IMR-90 (cell line): Measurements from ENCODE around the gene ACP1. TPM values are rescaled to one million over a fixed set of nuclear protein-coding genes. Genes with fewer than 3 reads are reported as not detected.

Source experiments
- ATAC-seq: fragments of 200-7000 bp; cut with Tn5 transposase; 2 replicates; pipeline ENCODE4 v1.9.1; 2020; ENCODE audit warnings: low read depth, mild to moderate bottlenecking, moderate library complexity
- BruUV-seq: library from RNA; stranded (reverse); fragments of 400-500 nt; replicated peaks from 2 replicates; lab custom pipeline; 2021; lab: Mats Ljungman, UMichigan
- CTCF ChIA-PET: fragments of 300-600 bp; formaldehyde crosslinking; extraction: SDS; loops from one replicate; lab custom pipeline; 2021; ENCODE audit warnings: antibody characterized with exemption; lab: Yijun Ruan, JAX
- POLR2A ChIA-PET: fragments of 300-600 bp; sonication (Branson Sonifier 250); formaldehyde crosslinking; loops from one replicate; lab custom pipeline; 2022; ENCODE audit warnings: antibody characterized with exemption; ENCODE audit not compliant: unreplicated experiment; lab: Charles Lee
- DNase-seq: peaks from one replicate; pipeline ENCODE4 v3.0.0; 2013
- H2AFZ ChIP-seq: replicated peaks from 2 replicates; pipeline ENCODE3; 2013; ENCODE audit warnings: low read length, mild to moderate bottlenecking; ENCODE audit not compliant: poor library complexity
- H2AK5ac ChIP-seq: 2 replicates; pipeline ENCODE4 v1.6.1; 2013; ENCODE audit warnings: low read depth, low read length, inconsistent platforms
- H2AK9ac ChIP-seq: replicated peaks from 2 replicates; pipeline ENCODE3; 2013; ENCODE audit warnings: mild to moderate bottlenecking, low read depth, low read length, moderate library complexity; ENCODE audit not compliant: poor library complexity
- H2BK120ac ChIP-seq: 2 replicates; pipeline ENCODE4 v1.6.1; 2013; ENCODE audit warnings: low read depth, low read length, inconsistent platforms
- H2BK15ac ChIP-seq: 3 replicates; pipeline ENCODE4 v1.6.1; 2013; ENCODE audit warnings: low read depth, low read length, inconsistent platforms
- H2BK20ac ChIP-seq: 2 replicates; pipeline ENCODE4 v1.6.1; 2013; ENCODE audit warnings: low read depth, mild to moderate bottlenecking, inconsistent platforms, low read length, moderate library complexity
- H2BK5ac ChIP-seq: 2 replicates; pipeline ENCODE4 v1.6.1; 2013; ENCODE audit warnings: mild to moderate bottlenecking, low read depth, low read length, inconsistent platforms; ENCODE audit not compliant: poor library complexity, severe bottlenecking
- H3K14ac ChIP-seq: replicated peaks from 2 replicates; pipeline ENCODE4 v1.6.1; 2013; ENCODE audit warnings: low read depth, low read length, inconsistent platforms
- H3K18ac ChIP-seq: 2 replicates; pipeline ENCODE4 v1.6.1; 2013; ENCODE audit warnings: low read depth, low read length, control low read depth
- H3K23ac ChIP-seq: 2 replicates; pipeline ENCODE4 v1.6.1; 2013; ENCODE audit warnings: low read depth, low read length, inconsistent platforms
- H3K27ac ChIP-seq: 2 replicates; pipeline ENCODE4 v1.5.1; 2013; ENCODE audit warnings: mild to moderate bottlenecking, control low read depth, low read length; ENCODE audit not compliant: insufficient read depth
- H3K27me3 ChIP-seq: 2 replicates; pipeline ENCODE4 v1.6.1; 2013; ENCODE audit warnings: low read length; ENCODE audit not compliant: control insufficient read depth, insufficient read depth
- H3K36me3 ChIP-seq: 2 replicates; pipeline ENCODE4 v1.6.1; 2013; ENCODE audit warnings: low read length, mixed read lengths; ENCODE audit not compliant: control insufficient read depth, insufficient read depth
- H3K4ac ChIP-seq: 2 replicates; pipeline ENCODE4 v1.6.1; 2013; ENCODE audit warnings: low read depth, low read length, inconsistent platforms
- H3K4me1 ChIP-seq: 2 replicates; pipeline ENCODE4 v1.6.1; 2013; ENCODE audit warnings: low read length, mixed read lengths; ENCODE audit not compliant: control insufficient read depth, insufficient read depth
- H3K4me2 ChIP-seq: 2 replicates; pipeline ENCODE4 v1.6.1; 2013; ENCODE audit warnings: low read depth, mild to moderate bottlenecking, control low read depth, low read length, moderate library complexity
- H3K4me3 ChIP-seq: 2 replicates; pipeline ENCODE4 v1.5.1; 2013; ENCODE audit warnings: low read depth, mild to moderate bottlenecking, control low read depth, low read length, moderate library complexity; ENCODE audit not compliant: insufficient read depth
- H3K56ac ChIP-seq: 2 replicates; pipeline ENCODE4 v1.6.1; 2013; ENCODE audit warnings: low read length, inconsistent platforms; ENCODE audit not compliant: insufficient read depth; ENCODE audit errors: extremely low read depth
- H3K79me1 ChIP-seq, 2 experiments: 2 replicates each; pipeline ENCODE4 v1.6.1; 2013; ENCODE audit warnings: low read length in 2 of 2, inconsistent platforms in 1 of 2, low read depth in 1 of 2
- H3K9ac ChIP-seq: 2 replicates; pipeline ENCODE4 v1.6.1; 2013; ENCODE audit warnings: low read depth, low read length, control low read depth
- H3K9me1 ChIP-seq: 2 replicates; pipeline ENCODE4 v1.6.1; 2013; ENCODE audit warnings: low read length, inconsistent platforms; ENCODE audit not compliant: insufficient read depth
- H3K9me3 ChIP-seq: 2 replicates; pipeline ENCODE4 v1.6.1; 2013; ENCODE audit warnings: low read length; ENCODE audit not compliant: control insufficient read depth, insufficient read depth
- H4K20me1 ChIP-seq: 2 replicates; pipeline ENCODE4 v1.6.1; 2013; ENCODE audit warnings: low read length, inconsistent platforms; ENCODE audit not compliant: insufficient read depth
- H4K5ac ChIP-seq: 2 replicates; pipeline ENCODE4 v1.6.1; 2013; ENCODE audit warnings: mild to moderate bottlenecking, low read depth, low read length, control low read depth
- H4K8ac ChIP-seq, 2 experiments: 2 replicates each; pipeline ENCODE4 v1.6.1; 2013; ENCODE audit warnings: low read depth in 2 of 2, low read length in 2 of 2, control low read depth in 1 of 2, inconsistent platforms in 1 of 2
- H4K91ac ChIP-seq: 2 replicates; pipeline ENCODE4 v1.6.1; 2013; ENCODE audit warnings: low read depth, low read length, inconsistent platforms; ENCODE audit not compliant: insufficient read depth
- BHLHE40 ChIP-seq: fragments of 150-350 bp; IDR thresholded peaks from 2 replicates; pipeline ENCODE4 v1.6.1; 2016; ENCODE audit warnings: mild to moderate bottlenecking, low read depth, low read length
- CEBPB ChIP-seq: IDR thresholded peaks from 2 replicates; pipeline ENCODE4 v1.6.1; 2012; ENCODE audit warnings: low read depth, low read length, improper control_type of control experiment
- CHD1 ChIP-seq: IDR thresholded peaks from 2 replicates; pipeline ENCODE4 v1.6.1; 2012; ENCODE audit warnings: low read depth, low read length, improper control_type of control experiment
- FOS ChIP-seq: fragments of 150-350 bp; IDR thresholded peaks from 2 replicates; pipeline ENCODE4 v1.6.1; 2016; ENCODE audit warnings: low read depth, low read length
- MAFK ChIP-seq: IDR thresholded peaks from 2 replicates; pipeline ENCODE4 v1.6.1; 2012; ENCODE audit warnings: low read depth, low read length, improper control_type of control experiment
- MAZ ChIP-seq: IDR thresholded peaks from 2 replicates; pipeline ENCODE4 v1.6.1; 2012; ENCODE audit warnings: low read depth, mild to moderate bottlenecking, low read length, improper control_type of control experiment, moderate library complexity, borderline replicate concordance
- MXI1 ChIP-seq: IDR thresholded peaks from 2 replicates; pipeline ENCODE4 v1.6.1; 2012; ENCODE audit warnings: low read depth, mild to moderate bottlenecking, low read length, moderate library complexity, borderline replicate concordance
- NFE2L2 ChIP-seq: fragments of 150-350 bp; IDR thresholded peaks from 2 replicates; pipeline ENCODE4 v1.6.1; 2016; ENCODE audit warnings: low read depth, mild to moderate bottlenecking, low read length
- POLR2A ChIP-seq: IDR thresholded peaks from 2 replicates; pipeline ENCODE4 v1.6.1; 2012; ENCODE audit warnings: mild to moderate bottlenecking, low read depth, low read length
- RAD21 ChIP-seq: IDR thresholded peaks from 2 replicates; pipeline ENCODE4 v1.6.1; 2012; ENCODE audit warnings: low read length, improper control_type of control experiment
- RCOR1 ChIP-seq: IDR thresholded peaks from 2 replicates; pipeline ENCODE4 v1.6.1; 2012; ENCODE audit warnings: mild to moderate bottlenecking, low read length, improper control_type of control experiment; ENCODE audit not compliant: insufficient replicate concordance
- RFX5 ChIP-seq: IDR thresholded peaks from 2 replicates; pipeline ENCODE4 v1.8.0; 2012; ENCODE audit warnings: low read depth, mild to moderate bottlenecking, low read length, moderate library complexity
- SMC3 ChIP-seq: fragments of 150-350 bp; IDR thresholded peaks from 2 replicates; pipeline ENCODE4 v1.6.1; 2016; ENCODE audit warnings: low read depth, mild to moderate bottlenecking, antibody characterized with exemption, low read length, moderate library complexity
- WGBS, 2 experiments: methylation state at CpG; one replicate each; pipeline versions ENCODE4 v1.1.5 to v1.1.7; 2013; ENCODE audit warnings: missing lambda C conversion rate in 2 of 2; ENCODE audit not compliant: insufficient read length in 1 of 2; ENCODE audit errors: extremely low coverage in 2 of 2; 5-methylcytosine and 5-hydroxymethylcytosine counted together
- dilution Hi-C: fragments of 300-500 bp; cut with HindIII; formaldehyde crosslinking; loops from one replicate; pipeline ENCODE4 v1.14.3; 2018; ENCODE audit warnings: low sequenced_read_pairs; ENCODE audit not compliant: unreplicated experiment
- in situ Hi-C: fragments of 300-500 bp; cut with MboI; formaldehyde crosslinking; loops from 3 replicates; pipeline ENCODE4 v1.14.3; 2019; ENCODE audit warnings: low sequenced_read_pairs, inconsistent platforms, mixed read lengths
- intact Hi-C: fragments of 100-400 bp; cut with micrococcal nuclease; formaldehyde crosslinking; loops from 2 replicates; pipeline ENCODE4 v1.10.0; 2022
- polyA plus RNA-seq, 3 experiments: library from polyadenylated mRNA; depleted of rRNA; stranded (reverse); fragments of >200 nt; gene quantifications; 2 replicates each; pipeline ENCODE4 v1.2.3, GENCODE V29; 2012; ENCODE audit warnings: low replicate concordance in 1 of 3
- total RNA-seq: library from RNA; depleted of rRNA; stranded (reverse); fragments of >200 nt; gene quantifications from 2 replicates; pipeline ENCODE4 v1.2.3, GENCODE V29; 2012
- TF ChIP-seq, protein P1 (sequence below): fragments of 150-350 bp; IDR thresholded peaks from 2 replicates; pipeline ENCODE4 v1.6.1; 2016; ENCODE audit warnings: low read depth, mild to moderate bottlenecking, low read length, moderate library complexity, borderline replicate concordance
- TF ChIP-seq, protein P2 (sequence below): fragments of 150-350 bp; IDR thresholded peaks from 2 replicates; pipeline ENCODE4 v1.6.1; 2017; ENCODE audit warnings: mild to moderate bottlenecking, antibody characterized with exemption, low read length, low read depth
- TF ChIP-seq, protein P3 (sequence below): conservative IDR thresholded peaks from 2 replicates; pipeline ENCODE4 v1.5.1; 2012; ENCODE audit warnings: mild to moderate bottlenecking, low read depth, low read length, improper control_type of control experiment

ACP1 gene
- total and polyA plus RNA-seq, 2 of the 4 experiments (the other 2 are of a cell fraction) = 85.7 to 104 TPM

DNA sequence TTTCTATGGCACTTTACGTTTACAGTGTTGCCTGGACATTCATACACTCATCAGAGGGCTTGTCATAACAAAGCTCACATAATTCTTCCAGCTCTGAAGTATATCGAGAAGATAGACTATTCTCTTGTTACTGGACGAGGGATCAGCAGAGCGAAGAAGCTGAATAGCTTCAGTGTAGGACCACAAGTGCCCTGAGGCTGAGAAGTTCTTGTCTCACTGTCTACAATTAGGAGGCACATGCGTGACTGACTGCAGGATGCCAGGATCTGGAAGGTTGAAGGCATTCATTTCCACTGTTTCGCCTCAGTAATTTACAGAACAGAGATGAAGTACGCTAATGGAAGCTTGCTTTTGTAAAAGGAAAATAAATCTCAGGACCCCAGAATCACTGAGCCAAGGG is 10.5 kb upstream of the ACP1 start:
- in situ Hi-C loops = no loop called here
- TF ChIP-seq RFX5 (no peak), MAZ (no peak), NFE2L2 (no peak), RCOR1 (no peak), POLR2A (no peak), CEBPB (no peak), SMC3 (no peak), FOS (no peak), RAD21 (no peak), MXI1 (no peak), CHD1 (no peak), MAFK (no peak), BHLHE40 (no peak)
- TF ChIP-seq, protein P1, sequence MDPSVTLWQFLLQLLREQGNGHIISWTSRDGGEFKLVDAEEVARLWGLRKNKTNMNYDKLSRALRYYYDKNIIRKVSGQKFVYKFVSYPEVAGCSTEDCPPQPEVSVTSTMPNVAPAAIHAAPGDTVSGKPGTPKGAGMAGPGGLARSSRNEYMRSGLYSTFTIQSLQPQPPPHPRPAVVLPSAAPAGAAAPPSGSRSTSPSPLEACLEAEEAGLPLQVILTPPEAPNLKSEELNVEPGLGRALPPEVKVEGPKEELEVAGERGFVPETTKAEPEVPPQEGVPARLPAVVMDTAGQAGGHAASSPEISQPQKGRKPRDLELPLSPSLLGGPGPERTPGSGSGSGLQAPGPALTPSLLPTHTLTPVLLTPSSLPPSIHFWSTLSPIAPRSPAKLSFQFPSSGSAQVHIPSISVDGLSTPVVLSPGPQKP = no peak
- TF ChIP-seq, protein P2, sequence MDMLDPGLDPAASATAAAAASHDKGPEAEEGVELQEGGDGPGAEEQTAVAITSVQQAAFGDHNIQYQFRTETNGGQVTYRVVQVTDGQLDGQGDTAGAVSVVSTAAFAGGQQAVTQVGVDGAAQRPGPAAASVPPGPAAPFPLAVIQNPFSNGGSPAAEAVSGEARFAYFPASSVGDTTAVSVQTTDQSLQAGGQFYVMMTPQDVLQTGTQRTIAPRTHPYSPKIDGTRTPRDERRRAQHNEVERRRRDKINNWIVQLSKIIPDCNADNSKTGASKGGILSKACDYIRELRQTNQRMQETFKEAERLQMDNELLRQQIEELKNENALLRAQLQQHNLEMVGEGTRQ = no peak
- TF ChIP-seq, protein P3, sequence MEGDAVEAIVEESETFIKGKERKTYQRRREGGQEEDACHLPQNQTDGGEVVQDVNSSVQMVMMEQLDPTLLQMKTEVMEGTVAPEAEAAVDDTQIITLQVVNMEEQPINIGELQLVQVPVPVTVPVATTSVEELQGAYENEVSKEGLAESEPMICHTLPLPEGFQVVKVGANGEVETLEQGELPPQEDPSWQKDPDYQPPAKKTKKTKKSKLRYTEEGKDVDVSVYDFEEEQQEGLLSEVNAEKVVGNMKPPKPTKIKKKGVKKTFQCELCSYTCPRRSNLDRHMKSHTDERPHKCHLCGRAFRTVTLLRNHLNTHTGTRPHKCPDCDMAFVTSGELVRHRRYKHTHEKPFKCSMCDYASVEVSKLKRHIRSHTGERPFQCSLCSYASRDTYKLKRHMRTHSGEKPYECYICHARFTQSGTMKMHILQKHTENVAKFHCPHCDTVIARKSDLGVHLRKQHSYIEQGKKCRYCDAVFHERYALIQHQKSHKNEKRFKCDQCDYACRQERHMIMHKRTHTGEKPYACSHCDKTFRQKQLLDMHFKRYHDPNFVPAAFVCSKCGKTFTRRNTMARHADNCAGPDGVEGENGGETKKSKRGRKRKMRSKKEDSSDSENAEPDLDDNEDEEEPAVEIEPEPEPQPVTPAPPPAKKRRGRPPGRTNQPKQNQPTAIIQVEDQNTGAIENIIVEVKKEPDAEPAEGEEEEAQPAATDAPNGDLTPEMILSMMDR = no peak
- Histone ChIP-seq H2BK5ac (no peak overlapping the region), H2BK20ac (no peak overlapping the region), H3K4me3 (no peak overlapping the region), H3K56ac (no peak overlapping the region), H3K27ac (no peak overlapping the region), H2AFZ (no peak overlapping the region), H3K4me2 (no peak overlapping the region), H4K5ac (no peak overlapping the region), H4K91ac (no peak overlapping the region), H3K4ac (no peak overlapping the region), H3K9me3 (no peaks in the 10 kb centered on the region), H3K36me3 (peaks cover 12% of the 10 kb centered on the region), H3K27me3 (no peaks in the 10 kb centered on the region), H3K14ac (no peak overlapping the region; the same call in 1 of the 2 replicates), H2AK9ac (no peak overlapping the region), H2BK120ac (no peak overlapping the region), H3K18ac (no peak overlapping the region), H2BK15ac (no peak overlapping the region), H3K79me1 (peaks cover 3% of the 10 kb centered on the region in 2 experiments; a peak in 2 of 4 replicates), H3K4me1 (no peaks in the 10 kb centered on the region), H3K9me1 (no peaks in the 10 kb centered on the region), H3K23ac (no peak overlapping the region), H3K9ac (no peak overlapping the region), H2AK5ac (no peak overlapping the region), H4K20me1 (no peaks in the 10 kb centered on the region), H4K8ac (no peak overlapping the region)
- no peak for DNase-seq
- BruUV-seq = no TSS peak
- ATAC-seq = no peak
- CTCF ChIA-PET = no interaction called here
- intact Hi-C loops = no loop called here
- dilution Hi-C loops = no loop called here
- POLR2A ChIA-PET = interaction anchor here (0.5 kb wide), 1 partner anchor 1533 kb away, joined by 3 read pairs; no protein-coding TSS in a partner anchor
- 87% methylated on average over 2 of the region's 7 CpGs; no CpG with 5 or more reads in 1 of the 2 experiments for WGBS, 2 experiments
